ENCODE measurements around the gene KIZ.

KIZ gene

GRCh38 chr20:21157006-21157405 is 31.1 kb downstream of the KIZ start:
- no peak overlapping the region for H2AFZ ChIP-seq (ENCODE audit: low read depth, low read length)
- no peaks in the 10 kb centered on the region for H3K27me3 ChIP-seq (ENCODE audit: insufficient read depth, low read length, poor library complexity)
- H4K20me1 ChIP-seq (ENCODE audit: insufficient read depth, low read length), result no peaks in the 10 kb centered on the region
- peaks cover 12% of the 10 kb centered on the region for H3K4me1 ChIP-seq (ENCODE audit: insufficient read depth, low read length)
- no peaks in the 10 kb centered on the region for H3K9me3 ChIP-seq (ENCODE audit: insufficient read depth, low read length, severe bottlenecking)
- no peak for ATAC-seq (ENCODE audit: insufficient read depth, low read depth)
- no peak overlapping the region for H3K27ac ChIP-seq (ENCODE audit: low read length)
- no peaks in the 10 kb centered on the region for H3K79me2 ChIP-seq (ENCODE audit: insufficient read depth, low read length)
- no peak overlapping the region for H3K4me3 ChIP-seq (ENCODE audit: low read depth in 1 of 2, low read length in 2 of 2)
- no peak overlapping the region for H3K4me2 ChIP-seq (ENCODE audit: insufficient read depth, low read length)
- no peak for DNase-seq
- H3K36me3 ChIP-seq (ENCODE audit: insufficient read depth, low read length), result peaks cover 4% of the 10 kb centered on the region
- TF ChIP-seq EZH2 (IDR thresholded peaks at IDR 0.05; ENCODE audit: borderline replicate concordance, low read depth, low read length, severe bottlenecking), result no peak
- no peak for TF ChIP-seq CTCF (IDR thresholded peaks at IDR 0.05; ENCODE audit: borderline replicate concordance, extremely low read depth, low read length, poor library complexity, severe bottlenecking)
- H3K9ac ChIP-seq (ENCODE audit: low read depth, low read length), result no peak overlapping the region

GRCh38 chr20:21159658-21160380 is 33.9 kb downstream of the KIZ start:
- no peak overlapping the region for H3K4me2 ChIP-seq (ENCODE audit: insufficient read depth, low read length)
- ATAC-seq (ENCODE audit: insufficient read depth, low read depth) (no peak), DNase-seq (no peak)
- H3K27ac ChIP-seq (ENCODE audit: low read length), result no peak overlapping the region
- no peak overlapping the region for H3K9ac ChIP-seq (ENCODE audit: low read depth, low read length)
- no peaks in the 10 kb centered on the region for H3K27me3 ChIP-seq (ENCODE audit: insufficient read depth, low read length, poor library complexity)
- H3K4me3 ChIP-seq (ENCODE audit: low read depth in 1 of 2, low read length in 2 of 2), result no peak overlapping the region
- TF ChIP-seq EZH2 (IDR thresholded peaks at IDR 0.05; ENCODE audit: borderline replicate concordance, low read depth, low read length, severe bottlenecking) (no peak), CTCF (IDR thresholded peaks at IDR 0.05; ENCODE audit: borderline replicate concordance, extremely low read depth, low read length, poor library complexity, severe bottlenecking) (no peak)
- H2AFZ ChIP-seq (ENCODE audit: low read depth, low read length), result no peak overlapping the region
- H3K9me3 ChIP-seq (ENCODE audit: insufficient read depth, low read length, severe bottlenecking), result no peaks in the 10 kb centered on the region
- peaks cover 10% of the 10 kb centered on the region for H3K36me3 ChIP-seq (ENCODE audit: insufficient read depth, low read length)
- no peaks in the 10 kb centered on the region for H4K20me1 ChIP-seq (ENCODE audit: insufficient read depth, low read length)
- H3K79me2 ChIP-seq (ENCODE audit: insufficient read depth, low read length), result no peaks in the 10 kb centered on the region
- H3K4me1 ChIP-seq (ENCODE audit: insufficient read depth, low read length), result peaks cover 7% of the 10 kb centered on the region

GRCh38 chr20:21161926-21162325 is 36.0 kb downstream of the KIZ start:
- H3K4me1 ChIP-seq (ENCODE audit: insufficient read depth, low read length), result peaks cover 20% of the 10 kb centered on the region
- no peak overlapping the region for H3K4me2 ChIP-seq (ENCODE audit: insufficient read depth, low read length)
- no peak for TF ChIP-seq CTCF (IDR thresholded peaks at IDR 0.05; ENCODE audit: borderline replicate concordance, extremely low read depth, low read length, poor library complexity, severe bottlenecking)
- TF ChIP-seq EZH2 (IDR thresholded peaks at IDR 0.05; ENCODE audit: borderline replicate concordance, low read depth, low read length, severe bottlenecking), result no peak
- no peaks in the 10 kb centered on the region for H3K27me3 ChIP-seq (ENCODE audit: insufficient read depth, low read length, poor library complexity)
- ATAC-seq (ENCODE audit: insufficient read depth, low read depth) (no peak), DNase-seq (no peak)
- H3K79me2 ChIP-seq (ENCODE audit: insufficient read depth, low read length), result no peaks in the 10 kb centered on the region
- peaks cover 13% of the 10 kb centered on the region for H3K36me3 ChIP-seq (ENCODE audit: insufficient read depth, low read length)
- H3K27ac ChIP-seq (ENCODE audit: low read length), result no peak overlapping the region
- no peak overlapping the region for H2AFZ ChIP-seq (ENCODE audit: low read depth, low read length)
- H3K9me3 ChIP-seq (ENCODE audit: insufficient read depth, low read length, severe bottlenecking), result no peaks in the 10 kb centered on the region
- H4K20me1 ChIP-seq (ENCODE audit: insufficient read depth, low read length), result no peaks in the 10 kb centered on the region
- H3K4me3 ChIP-seq (ENCODE audit: low read depth in 1 of 2, low read length in 2 of 2), result no peak overlapping the region
- H3K9ac ChIP-seq (ENCODE audit: low read depth, low read length), result no peak overlapping the region

All from DND-41 (cell line).